Smooth muscle cell (in vitro differentiated cells): Measurements from ENCODE around the gene ZNF248. TPM values are rescaled to one million over a fixed set of nuclear protein-coding genes. Genes with fewer than 3 reads are reported as not detected.

Source experiments
- DNase-seq: peaks from one replicate; lab custom pipeline; 2025; ENCODE audit not compliant: unreplicated experiment; lab: John Stamatoyannopoulos, UW
- H2AFZ ChIP-seq: fragments of 200-600 bp; sonication (generic); 2 replicates; pipeline ENCODE4 v1.6.0; 2016; ENCODE audit warnings: antibody characterized with exemption, low read depth, mild to moderate bottlenecking
- H3F3A ChIP-seq: fragments of 200-600 bp; sonication (generic); 2 replicates; pipeline ENCODE4 v1.6.0; 2017; ENCODE audit warnings: antibody characterized with exemption, low read depth
- H3K27ac ChIP-seq: fragments of 200-600 bp; sonication (generic); 2 replicates; pipeline ENCODE4 v1.5.1; 2016; ENCODE audit warnings: low read depth, mild to moderate bottlenecking
- H3K27me3 ChIP-seq: fragments of 200-600 bp; sonication (generic); 2 replicates; pipeline ENCODE4 v1.6.1; 2016; ENCODE audit warnings: low read depth, mild to moderate bottlenecking
- H3K36me3 ChIP-seq: fragments of 200-600 bp; sonication (generic); 2 replicates; pipeline ENCODE4 v1.5.1; 2016; ENCODE audit warnings: low read depth
- H3K4me1 ChIP-seq: fragments of 200-600 bp; sonication (generic); 2 replicates; pipeline ENCODE4 v1.5.1; 2016; ENCODE audit warnings: low read depth
- H3K4me2 ChIP-seq: fragments of 200-600 bp; sonication (generic); 2 replicates; pipeline ENCODE4 v1.6.0; 2016; ENCODE audit warnings: mild to moderate bottlenecking
- H3K4me3 ChIP-seq: fragments of 200-600 bp; sonication (generic); 2 replicates; pipeline ENCODE4 v1.5.1; 2016; ENCODE audit warnings: mild to moderate bottlenecking
- H3K79me2 ChIP-seq: fragments of 200-600 bp; sonication (generic); 2 replicates; pipeline ENCODE4 v1.6.0; 2016; ENCODE audit warnings: low read depth, mild to moderate bottlenecking
- H3K9ac ChIP-seq: fragments of 200-600 bp; sonication (generic); 2 replicates; pipeline ENCODE4 v1.6.0; 2016; ENCODE audit warnings: low read depth
- H3K9me3 ChIP-seq: fragments of 200-600 bp; sonication (generic); replicated peaks from 2 replicates; pipeline ENCODE4 v1.5.1; 2016; ENCODE audit warnings: low read depth
- H4K20me1 ChIP-seq: fragments of 200-600 bp; sonication (generic); 2 replicates; pipeline ENCODE4 v1.6.0; 2016; ENCODE audit warnings: low read depth
- WGBS: methylation state at CpG from one replicate; pipeline ENCODE4 v1.1.7; 2016; ENCODE audit warnings: low lambda C conversion rate; 5-methylcytosine and 5-hydroxymethylcytosine counted together
- polyA plus RNA-seq: library from polyadenylated mRNA; unstranded; fragments of >200 nt; fragmentation: Nextera tagmentation; extraction: Ambion mirVana; gene quantifications from 2 replicates; pipeline ENCODE4 v1.2.1, GENCODE V29; 2016
- total RNA-seq: library from RNA; depleted of rRNA; stranded (reverse); fragments of >200 nt; gene quantifications from 2 replicates; pipeline ENCODE4 v1.2.3, GENCODE V29; 2014
- TF ChIP-seq, protein P1 (sequence below): fragments of 200-600 bp; sonication (generic); IDR thresholded peaks from 2 replicates; pipeline ENCODE4 v1.5.1; 2017; ENCODE audit warnings: borderline replicate concordance, mild to moderate bottlenecking, antibody characterized with exemption; ENCODE audit not compliant: insufficient read depth, poor library complexity, severe bottlenecking

ZNF248 gene
- total and polyA plus RNA-seq, 2 experiments from 2014 or later, result not detected

DNA sequence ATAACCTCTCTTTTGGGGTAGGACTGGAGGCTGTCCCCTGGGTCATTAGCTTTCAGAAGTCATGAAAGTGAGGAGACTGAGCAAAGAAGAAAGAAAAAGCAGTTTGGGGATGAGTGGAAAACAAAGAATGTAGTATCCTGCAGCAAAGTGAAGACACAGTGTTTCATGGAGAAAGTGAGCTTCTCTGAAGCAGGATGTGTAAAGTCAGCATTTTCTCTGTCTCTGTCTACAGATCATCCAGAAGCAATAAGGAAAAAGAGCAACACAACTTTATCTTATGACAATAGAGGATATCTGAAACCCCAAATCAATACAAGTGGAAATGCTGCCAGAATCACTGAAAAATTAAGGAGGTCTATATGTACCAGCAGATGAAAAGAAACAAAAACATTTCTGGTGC lies 28.4 kb upstream of the ZNF248 start:
- TF ChIP-seq, protein P1, sequence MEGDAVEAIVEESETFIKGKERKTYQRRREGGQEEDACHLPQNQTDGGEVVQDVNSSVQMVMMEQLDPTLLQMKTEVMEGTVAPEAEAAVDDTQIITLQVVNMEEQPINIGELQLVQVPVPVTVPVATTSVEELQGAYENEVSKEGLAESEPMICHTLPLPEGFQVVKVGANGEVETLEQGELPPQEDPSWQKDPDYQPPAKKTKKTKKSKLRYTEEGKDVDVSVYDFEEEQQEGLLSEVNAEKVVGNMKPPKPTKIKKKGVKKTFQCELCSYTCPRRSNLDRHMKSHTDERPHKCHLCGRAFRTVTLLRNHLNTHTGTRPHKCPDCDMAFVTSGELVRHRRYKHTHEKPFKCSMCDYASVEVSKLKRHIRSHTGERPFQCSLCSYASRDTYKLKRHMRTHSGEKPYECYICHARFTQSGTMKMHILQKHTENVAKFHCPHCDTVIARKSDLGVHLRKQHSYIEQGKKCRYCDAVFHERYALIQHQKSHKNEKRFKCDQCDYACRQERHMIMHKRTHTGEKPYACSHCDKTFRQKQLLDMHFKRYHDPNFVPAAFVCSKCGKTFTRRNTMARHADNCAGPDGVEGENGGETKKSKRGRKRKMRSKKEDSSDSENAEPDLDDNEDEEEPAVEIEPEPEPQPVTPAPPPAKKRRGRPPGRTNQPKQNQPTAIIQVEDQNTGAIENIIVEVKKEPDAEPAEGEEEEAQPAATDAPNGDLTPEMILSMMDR, result no peak
- H3K4me1 ChIP-seq, result no peaks in the 10 kb centered on the region
- H3F3A ChIP-seq, result no peaks in the 10 kb centered on the region
- no peaks in the 10 kb centered on the region for H3K36me3 ChIP-seq
- no peaks in the 10 kb centered on the region for H3K79me2 ChIP-seq
- no peak overlapping the region for H3K9ac ChIP-seq
- H3K27ac ChIP-seq, result no peak overlapping the region
- no peaks in the 10 kb centered on the region for H3K27me3 ChIP-seq
- no peak overlapping the region for H3K4me2 ChIP-seq
- no peak for DNase-seq
- H4K20me1 ChIP-seq, result no peaks in the 10 kb centered on the region
- H3K9me3 ChIP-seq, result peaks cover 4% of the 10 kb centered on the region
- no peak overlapping the region for H2AFZ ChIP-seq
- no peak overlapping the region for H3K4me3 ChIP-seq

DNA sequence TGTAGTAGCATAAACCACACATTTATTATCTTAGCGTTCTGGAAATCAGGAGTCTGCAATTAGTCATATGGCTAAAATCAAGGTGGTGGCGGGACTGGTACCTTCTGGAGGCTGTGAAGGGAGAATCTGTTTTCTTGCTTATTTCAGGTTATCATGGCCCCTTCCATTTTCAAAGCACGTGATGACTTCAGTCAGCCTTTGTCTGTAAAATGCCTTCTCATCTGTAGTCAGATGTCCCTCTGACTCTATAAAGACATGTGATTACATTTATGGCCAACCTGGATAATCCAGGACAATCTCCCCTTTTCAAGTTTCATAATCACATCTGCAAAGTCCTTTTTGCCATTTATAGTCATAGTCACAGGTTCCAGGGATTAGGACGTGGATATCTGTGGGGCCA lies 15.5 kb upstream of the ZNF248 start:
- TF ChIP-seq, protein P1, result no peak
- H3K27ac ChIP-seq, result no peak overlapping the region
- WGBS, result 58% methylated on average over 4 of the region's 4 CpGs

DNA sequence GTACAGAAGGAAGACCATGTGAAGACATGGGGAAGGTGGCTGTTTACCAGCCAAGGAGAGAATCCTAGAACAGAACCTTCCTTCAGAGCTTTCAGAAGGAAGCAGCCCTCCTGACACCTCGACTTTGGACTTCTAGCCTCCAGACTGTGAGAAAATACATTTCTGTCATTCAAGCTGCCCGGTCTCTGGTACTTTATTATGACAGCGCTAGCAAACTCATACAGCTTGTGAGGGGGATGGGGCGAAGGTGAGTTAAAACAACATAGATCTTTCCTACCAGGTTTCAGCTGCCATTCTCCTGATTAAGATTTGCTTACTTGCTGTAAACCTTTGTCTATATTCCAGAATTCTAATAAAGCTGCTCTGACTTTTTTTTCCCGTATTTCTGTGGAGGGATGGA lies 14.9 kb upstream of the ZNF248 start:
- no peaks in the 10 kb centered on the region for H3K36me3 ChIP-seq
- no peak for DNase-seq
- no peaks in the 10 kb centered on the region for H3K27me3 ChIP-seq
- H3K27ac ChIP-seq, result no peak overlapping the region
- no peak overlapping the region for H2AFZ ChIP-seq
- TF ChIP-seq, protein P1, result no peak
- peaks cover 5% of the 10 kb centered on the region for H3K9me3 ChIP-seq
- H4K20me1 ChIP-seq, result no peaks in the 10 kb centered on the region
- no peak overlapping the region for H3K9ac ChIP-seq
- no peaks in the 10 kb centered on the region for H3K4me1 ChIP-seq
- no peaks in the 10 kb centered on the region for H3F3A ChIP-seq
- H3K4me2 ChIP-seq, result no peak overlapping the region
- no peaks in the 10 kb centered on the region for H3K79me2 ChIP-seq
- WGBS, result 71% methylated on average over 5 of the region's 5 CpGs
- H3K4me3 ChIP-seq, result no peak overlapping the region

More for the DNA sequence above, 15.5 kb upstream of the ZNF248 start:
- Histone ChIP-seq H4K20me1 (no peaks in the 10 kb centered on the region), H3K9me3 (peaks cover 5% of the 10 kb centered on the region), H3K79me2 (no peaks in the 10 kb centered on the region), H3K36me3 (no peaks in the 10 kb centered on the region), H3K4me3 (no peak overlapping the region), H2AFZ (no peak overlapping the region), H3K4me1 (no peaks in the 10 kb centered on the region), H3F3A (no peaks in the 10 kb centered on the region), H3K9ac (no peak overlapping the region), H3K27me3 (no peaks in the 10 kb centered on the region), H3K4me2 (no peak overlapping the region)
- DNase-seq, result no peak

DNA sequence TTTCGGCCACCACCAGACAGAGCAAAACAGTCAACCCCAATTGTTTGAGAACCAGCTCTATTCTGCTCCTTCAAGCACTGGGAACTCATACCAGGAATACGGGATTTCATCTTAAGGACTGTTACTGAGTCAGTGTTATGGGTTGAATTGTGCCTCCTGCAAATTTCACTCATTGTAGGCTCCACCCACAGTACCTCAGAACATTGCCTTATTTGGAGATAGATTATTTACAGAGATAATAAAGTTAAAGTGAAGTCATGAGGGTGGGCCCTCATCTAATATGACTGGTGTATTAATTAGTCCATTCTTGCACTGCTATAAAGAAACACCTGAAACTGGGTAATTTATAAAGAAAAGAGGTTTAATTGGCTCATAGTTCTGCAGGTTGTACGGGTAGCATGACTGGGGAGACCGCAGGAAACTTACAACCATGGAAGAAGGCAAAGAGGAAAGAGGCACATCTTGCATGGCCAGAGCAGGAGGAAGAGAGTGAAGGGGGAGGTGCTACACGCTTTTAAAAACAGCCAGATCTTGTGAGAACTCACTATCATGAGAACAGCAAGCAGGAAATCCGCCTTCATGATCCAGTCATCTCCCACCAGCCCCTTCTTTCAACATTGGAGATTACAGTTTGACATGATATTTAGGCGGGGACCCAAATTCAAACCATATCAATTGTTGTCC lies 14.3 kb upstream of the ZNF248 start:
- H3K4me1 ChIP-seq, result no peaks in the 10 kb centered on the region
- no peaks in the 10 kb centered on the region for H4K20me1 ChIP-seq
- DNase-seq, result no peak
- TF ChIP-seq, protein P1, result no peak
- H2AFZ ChIP-seq, result no peak overlapping the region
- no peaks in the 10 kb centered on the region for H3K36me3 ChIP-seq
- no peak overlapping the region for H3K9ac ChIP-seq
- H3K79me2 ChIP-seq, result no peaks in the 10 kb centered on the region
- no peak overlapping the region for H3K4me3 ChIP-seq
- WGBS, result 49% methylated on average over 7 of the region's 7 CpGs
- H3K27me3 ChIP-seq, result no peaks in the 10 kb centered on the region
- H3F3A ChIP-seq, result no peaks in the 10 kb centered on the region
- H3K9me3 ChIP-seq, result peaks cover 5% of the 10 kb centered on the region
- H3K4me2 ChIP-seq, result no peak overlapping the region
- H3K27ac ChIP-seq, result no peak overlapping the region
